Vagina (tissue), 2 donors: Measurements from ENCODE around the gene ELMO1. TPM values are rescaled to one million over a fixed set of nuclear protein-coding genes. Genes with fewer than 3 reads are reported as not detected.

ENCODE experiments used
- DNase-seq, 2 donors: peaks; one replicate each; pipeline ENCODE4 v3.0.0-alpha.2; 2017; ENCODE audit errors: extremely low spot score in 2 of 2
- H3K27ac ChIP-seq: fragments of 200-600 bp; sonication (generic); one replicate; pipeline ENCODE4 v1.5.1; 2019
- H3K27me3 ChIP-seq: fragments of 200-600 bp; sonication (generic); one replicate; pipeline ENCODE4 v1.5.1; 2019
- H3K36me3 ChIP-seq, 2 donors: fragments of 200-600 bp; sonication (generic); one replicate each; pipeline ENCODE4 v1.5.1; 2017 to 2019
- H3K4me1 ChIP-seq: fragments of 200-600 bp; sonication (generic); one replicate; pipeline ENCODE4 v1.5.1; 2019
- H3K4me3 ChIP-seq, 2 donors: fragments of 200-600 bp; sonication (generic); 1 replicate in 1 of 2; 2 replicates in 1 of 2; pipeline ENCODE4 v1.5.1; 2016 to 2019
- H3K9me3 ChIP-seq: fragments of 200-600 bp; sonication (generic); one replicate; pipeline ENCODE4 v1.5.1; 2019
- POLR2A ChIP-seq, 2 donors: fragments of 450-650 bp; IDR thresholded peaks; one replicate each; pipeline ENCODE4 v1.6.1; 2017; ENCODE audit warnings: antibody characterized with exemption in 2 of 2, mild to moderate bottlenecking in 2 of 2, moderate library complexity in 2 of 2
- POLR2AphosphoS5 ChIP-seq, 2 donors: sonication (generic); formaldehyde crosslinking; IDR thresholded peaks; one replicate each; pipeline ENCODE4 v1.9.0; 2017; ENCODE audit warnings: antibody characterized with exemption in 2 of 2, mild to moderate bottlenecking in 2 of 2, low read depth in 1 of 2; ENCODE audit not compliant: insufficient read depth in 1 of 2
- intact Hi-C: fragments of 100-400 bp; cut with DNase I; formaldehyde crosslinking; loops from one replicate; pipeline ENCODE4 v1.15.1; 2023
- total RNA-seq: library from RNA; depleted of rRNA; stranded (reverse); fragments of >200 nt; gene quantifications from one replicate; pipeline ENCODE4 v1.2.3, GENCODE V29; 2016
- TF ChIP-seq, protein P1 (sequence below), 3 experiments: fragments of 450-650 bp in 2 of 3; fragments of 200-600 bp in 1 of 3; sonication (generic) in 1 of 3; IDR thresholded peaks; one replicate each; pipeline ENCODE4 v1.5.1; 2017 to 2019; ENCODE audit warnings: antibody characterized with exemption in 3 of 3, mild to moderate bottlenecking in 2 of 3, moderate library complexity in 2 of 3

ELMO1 gene
- total RNA-seq, 1 donor from 2014 or later = 74.4 TPM

GRCh38 chr7:37337522-37337921 is 111.1 kb downstream of the ELMO1 start:
- no peaks in the 10 kb centered on the region for H3K36me3 ChIP-seq
- H3K27me3 ChIP-seq = no peaks in the 10 kb centered on the region
- peaks cover 10% of the 10 kb centered on the region for H3K4me1 ChIP-seq
- TF ChIP-seq, protein P1, sequence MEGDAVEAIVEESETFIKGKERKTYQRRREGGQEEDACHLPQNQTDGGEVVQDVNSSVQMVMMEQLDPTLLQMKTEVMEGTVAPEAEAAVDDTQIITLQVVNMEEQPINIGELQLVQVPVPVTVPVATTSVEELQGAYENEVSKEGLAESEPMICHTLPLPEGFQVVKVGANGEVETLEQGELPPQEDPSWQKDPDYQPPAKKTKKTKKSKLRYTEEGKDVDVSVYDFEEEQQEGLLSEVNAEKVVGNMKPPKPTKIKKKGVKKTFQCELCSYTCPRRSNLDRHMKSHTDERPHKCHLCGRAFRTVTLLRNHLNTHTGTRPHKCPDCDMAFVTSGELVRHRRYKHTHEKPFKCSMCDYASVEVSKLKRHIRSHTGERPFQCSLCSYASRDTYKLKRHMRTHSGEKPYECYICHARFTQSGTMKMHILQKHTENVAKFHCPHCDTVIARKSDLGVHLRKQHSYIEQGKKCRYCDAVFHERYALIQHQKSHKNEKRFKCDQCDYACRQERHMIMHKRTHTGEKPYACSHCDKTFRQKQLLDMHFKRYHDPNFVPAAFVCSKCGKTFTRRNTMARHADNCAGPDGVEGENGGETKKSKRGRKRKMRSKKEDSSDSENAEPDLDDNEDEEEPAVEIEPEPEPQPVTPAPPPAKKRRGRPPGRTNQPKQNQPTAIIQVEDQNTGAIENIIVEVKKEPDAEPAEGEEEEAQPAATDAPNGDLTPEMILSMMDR (IDR thresholded peaks at IDR 0.05) = no peak
- TF ChIP-seq POLR2AphosphoS5 (IDR thresholded peaks at IDR 0.05; ENCODE audit: insufficient read depth in 1 of 2, low read depth in 1 of 2) = no peak
- no peak for TF ChIP-seq POLR2A (IDR thresholded peaks at IDR 0.05)
- no peak for DNase-seq
- intact Hi-C loops = no loop called here
- H3K4me3 ChIP-seq = no peak overlapping the region
- H3K27ac ChIP-seq = no peak overlapping the region
- no peaks in the 10 kb centered on the region for H3K9me3 ChIP-seq

- no peaks in the 10 kb centered on the region for H3K27me3 ChIP-seq
- peaks cover 10% of the 10 kb centered on the region for H3K4me1 ChIP-seq
- no peak overlapping the region for H3K4me3 ChIP-seq
- intact Hi-C loops = no loop called here
- H3K9me3 ChIP-seq = no peaks in the 10 kb centered on the region
- no peak for DNase-seq
- no peak overlapping the region for H3K27ac ChIP-seq
- H3K36me3 ChIP-seq = no peaks in the 10 kb centered on the region
- TF ChIP-seq, protein P1 (IDR thresholded peaks at IDR 0.05) = no peak
- TF ChIP-seq POLR2A (IDR thresholded peaks at IDR 0.05) (no peak), POLR2AphosphoS5 (IDR thresholded peaks at IDR 0.05; ENCODE audit: insufficient read depth in 1 of 2, low read depth in 1 of 2) (no peak)
These were observed 112.4 kb downstream of the ELMO1 start for GRCh38 chr7:37336259-37336658.

- intact Hi-C loops = no loop called here
- no peak for DNase-seq
- Histone ChIP-seq H3K4me3 (no peak overlapping the region), H3K27ac (no peak overlapping the region), H3K4me1 (peaks cover 3% of the 10 kb centered on the region), H3K9me3 (no peaks in the 10 kb centered on the region), H3K36me3 (no peaks in the 10 kb centered on the region), H3K27me3 (no peaks in the 10 kb centered on the region)
- TF ChIP-seq, protein P1 (IDR thresholded peaks at IDR 0.05) = no peak
- TF ChIP-seq POLR2AphosphoS5 (IDR thresholded peaks at IDR 0.05; ENCODE audit: insufficient read depth in 1 of 2, low read depth in 1 of 2) (peak in 1 of 2 donors; percentile 37), POLR2A (IDR thresholded peaks at IDR 0.05) (no peak)
These were observed 115.6 kb downstream of the ELMO1 start for GRCh38 chr7:37333075-37333474.

- Histone ChIP-seq H3K9me3 (no peaks in the 10 kb centered on the region), H3K36me3 (no peaks in the 10 kb centered on the region), H3K27me3 (no peaks in the 10 kb centered on the region), H3K4me3 (no peak overlapping the region), H3K27ac (no peak overlapping the region), H3K4me1 (peaks cover 3% of the 10 kb centered on the region)
- no peak for DNase-seq
- TF ChIP-seq, protein P1 (IDR thresholded peaks at IDR 0.05) = no peak
- no peak for TF ChIP-seq POLR2A (IDR thresholded peaks at IDR 0.05)
- TF ChIP-seq POLR2AphosphoS5 (IDR thresholded peaks at IDR 0.05; ENCODE audit: insufficient read depth in 1 of 2, low read depth in 1 of 2) = no peak
- intact Hi-C loops = no loop called here
These were observed 116.2 kb downstream of the ELMO1 start for GRCh38 chr7:37332243-37333016.

GRCh38 chr7:37330775-37331174 is 117.9 kb downstream of the ELMO1 start:
- no peak for TF ChIP-seq POLR2A (IDR thresholded peaks at IDR 0.05)
- TF ChIP-seq, protein P1 (IDR thresholded peaks at IDR 0.05) = no peak
- no peak for TF ChIP-seq POLR2AphosphoS5 (IDR thresholded peaks at IDR 0.05; ENCODE audit: insufficient read depth in 1 of 2, low read depth in 1 of 2)

More at GRCh38 chr7:37330775-37331174, 117.9 kb downstream of the ELMO1 start:
- Histone ChIP-seq H3K27me3 (no peaks in the 10 kb centered on the region), H3K4me1 (peaks cover 3% of the 10 kb centered on the region), H3K36me3 (no peaks in the 10 kb centered on the region), H3K4me3 (no peak overlapping the region), H3K9me3 (no peaks in the 10 kb centered on the region), H3K27ac (no peak overlapping the region)
- no peak for DNase-seq
- intact Hi-C loops = no loop called here
